GM21717 (cell line): ENCODE results near the gene MAP3K7.

ENCODE experiments used
- ATAC-seq: cut with Tn5 transposase; IDR thresholded peaks from one replicate; pipeline ENCODE4 v1.9.1; 2021; ENCODE audit warnings: mild to moderate bottlenecking, moderate library complexity; ENCODE audit not compliant: unreplicated experiment

The MAP3K7 gene

GRCh38 chr6:90533615-90534336, 53.1 kb downstream of the MAP3K7 start:
- ATAC-seq: no peak

- no peak for ATAC-seq
Observed at GRCh38 chr6:90530882-90531281, 56.0 kb downstream of the MAP3K7 start.

GRCh38 chr6:90525421-90525820, 61.5 kb downstream of the MAP3K7 start:
- no peak for ATAC-seq

GRCh38 chr6:90523779-90524310, 63.0 kb downstream of the MAP3K7 start:
- ATAC-seq: no peak

- ATAC-seq: no peak
Observed at GRCh38 chr6:90521955-90522354, 64.9 kb downstream of the MAP3K7 start.

GRCh38 chr6:90516074-90516660, 70.7 kb downstream of the MAP3K7 start:
- no peak for ATAC-seq

- ATAC-seq: no peak
Observed at GRCh38 chr6:90514496-90514895, 72.4 kb downstream of the MAP3K7 start.

GRCh38 chr6:90508753-90509152, 78.1 kb downstream of the MAP3K7 start:
- ATAC-seq: no peak

- no peak for ATAC-seq
Observed at GRCh38 chr6:90502866-90503407, 83.9 kb downstream of the MAP3K7 start.

GRCh38 chr6:90502381-90502780, 84.5 kb downstream of the MAP3K7 start:
- no peak for ATAC-seq

GRCh38 chr6:90500458-90500857, 86.4 kb downstream of the MAP3K7 start:
- ATAC-seq: no peak

GRCh38 chr6:90497411-90497810, 89.5 kb downstream of the MAP3K7 start:
- no peak for ATAC-seq

GRCh38 chr6:90496258-90497016, 90.4 kb downstream of the MAP3K7 start:
- no peak for ATAC-seq

- ATAC-seq: no peak
Observed at GRCh38 chr6:90495216-90495817, 91.6 kb downstream of the MAP3K7 start.

GRCh38 chr6:90494067-90494780, 92.6 kb downstream of the MAP3K7 start:
- ATAC-seq: no peak

- no peak for ATAC-seq
Observed at GRCh38 chr6:90493332-90493731, 93.5 kb downstream of the MAP3K7 start.

GRCh38 chr6:90492798-90493197, 94.1 kb downstream of the MAP3K7 start:
- no peak for ATAC-seq

- ATAC-seq: no peak
Observed at GRCh38 chr6:90492369-90492768, 94.5 kb downstream of the MAP3K7 start.

GRCh38 chr6:90490030-90490716, 96.7 kb downstream of the MAP3K7 start:
- no peak for ATAC-seq

GRCh38 chr6:90488816-90489215, 98.1 kb downstream of the MAP3K7 start:
- ATAC-seq: no peak
